Measurements from ENCODE around the gene CMBL.
"Not testable (repeated sequence)": the region's sequence is repeated elsewhere in the genome, so short reads cannot be mapped to it uniquely, and the experiment has no call there.

Gene CMBL

DNA sequence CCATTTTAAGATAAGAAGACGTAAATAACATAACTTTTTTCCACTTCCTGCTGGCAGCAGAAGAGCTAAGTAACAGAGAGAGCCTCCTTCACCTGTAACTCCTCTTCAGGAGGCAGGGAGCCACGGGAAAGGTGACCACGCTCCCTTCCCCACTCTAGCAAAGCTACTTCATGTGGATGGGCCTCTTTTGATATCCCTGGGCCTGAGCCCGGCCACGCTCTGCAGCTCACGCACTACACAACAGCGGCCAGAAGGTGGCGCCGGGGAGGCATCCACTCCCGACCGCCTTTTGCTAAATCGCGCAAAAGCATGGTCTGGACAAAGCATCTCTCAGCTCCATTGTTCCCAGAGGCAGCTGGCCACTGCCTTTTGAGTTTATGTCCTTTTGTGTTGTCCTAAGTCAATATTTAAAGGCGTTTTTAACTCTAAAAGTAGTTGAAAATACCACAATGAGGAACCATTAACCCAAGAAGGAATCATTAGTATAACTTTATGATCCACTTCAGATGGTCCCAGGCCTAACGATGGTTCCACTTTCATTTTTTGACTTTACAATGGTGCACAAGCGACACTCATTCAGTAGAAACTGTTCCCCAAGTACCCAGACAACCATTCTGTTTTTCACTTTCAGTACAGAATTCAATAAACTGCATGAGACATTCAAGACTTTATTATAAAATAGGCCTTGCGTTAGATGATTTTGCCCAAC lies 23.6 kb downstream of the CMBL start:
- DNase-seq = peak; percentile 64

DNA sequence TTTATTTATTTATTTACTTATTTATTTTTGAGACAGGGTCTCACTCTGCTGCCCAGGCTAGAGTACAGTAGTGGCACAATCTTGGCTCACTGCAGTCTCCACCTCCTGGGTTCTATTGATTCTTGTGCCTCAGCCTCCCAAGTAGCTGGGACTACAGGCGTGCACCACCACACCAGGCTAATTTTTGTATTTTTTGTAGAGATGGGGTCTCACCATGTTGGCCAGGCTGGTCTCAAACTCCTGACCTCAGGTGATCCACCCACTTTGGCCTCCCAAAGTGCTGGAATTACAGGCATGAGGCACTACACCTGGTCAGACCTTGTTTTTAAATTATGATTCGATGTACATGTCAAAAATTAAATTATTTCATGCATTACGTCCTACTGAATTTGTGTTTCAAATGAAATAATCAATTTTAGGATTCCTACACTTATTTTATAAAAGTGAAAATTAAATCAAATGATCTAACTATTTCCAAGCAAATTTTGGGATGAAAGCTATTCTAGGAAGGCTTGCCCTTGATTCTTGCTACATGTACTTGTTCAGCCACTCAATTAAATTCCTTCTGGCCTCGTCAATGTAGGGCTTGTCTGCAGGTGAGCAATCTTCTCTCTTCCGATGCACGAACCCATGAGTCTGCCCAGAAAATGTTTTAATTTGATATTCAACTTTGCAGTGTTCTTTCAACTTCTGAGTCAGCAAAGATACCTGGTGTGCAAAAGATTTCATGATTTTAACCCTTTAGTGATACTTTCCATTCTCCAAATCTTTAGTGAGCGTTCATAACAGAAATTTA lies 27.6 kb downstream of the CMBL start:
- no peak for DNase-seq

DNA sequence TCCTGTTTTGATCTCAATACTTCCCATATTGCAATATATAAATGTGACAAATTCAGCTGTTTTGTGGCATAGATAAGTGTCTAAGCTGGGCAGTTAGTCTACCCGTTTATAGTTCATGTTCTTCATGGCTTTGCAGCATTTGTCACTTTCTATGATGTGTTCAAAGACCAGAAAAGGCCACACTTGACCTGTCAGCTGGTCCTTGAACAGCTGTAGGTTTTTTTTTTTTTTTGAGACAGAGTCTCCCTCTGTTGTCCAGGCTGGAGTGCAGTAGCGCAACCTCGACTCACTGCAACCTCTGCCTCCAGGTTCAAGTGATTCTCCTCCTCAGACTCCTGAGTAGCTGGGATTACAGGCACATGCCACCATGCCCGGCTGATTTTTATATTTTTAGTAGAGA lies 28.4 kb downstream of the CMBL start:
- DNase-seq = no peak

DNA sequence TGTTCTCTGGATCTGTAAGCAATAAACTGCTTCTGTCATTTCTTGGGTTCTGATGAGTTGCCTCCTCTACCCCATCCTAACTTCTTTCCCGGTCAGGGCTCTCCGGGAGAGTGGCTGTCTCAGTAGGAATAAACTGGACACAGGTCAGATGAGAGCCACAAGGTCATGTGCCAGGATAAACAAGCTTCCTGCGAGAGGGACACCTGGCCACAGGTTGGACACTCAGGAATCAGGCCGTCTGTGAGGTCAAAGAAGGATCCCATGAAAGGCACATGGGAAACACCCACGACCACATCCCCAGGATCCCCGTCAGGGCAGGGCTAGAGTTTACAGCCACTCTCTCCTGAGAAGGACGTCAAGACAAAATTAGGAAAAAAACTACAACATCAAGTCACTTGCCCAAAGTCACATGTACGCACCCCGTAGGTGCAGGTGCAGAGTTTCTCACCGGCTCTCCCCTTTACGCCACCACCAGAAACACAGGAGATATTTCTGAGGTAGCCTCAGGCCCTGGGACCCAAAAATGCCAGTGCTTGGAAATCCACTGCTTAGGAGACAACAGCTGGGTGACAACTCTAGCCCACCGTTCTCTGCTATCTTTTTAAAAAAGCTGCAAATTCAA lies 28.9 kb downstream of the CMBL start:
- no peak for DNase-seq

DNA sequence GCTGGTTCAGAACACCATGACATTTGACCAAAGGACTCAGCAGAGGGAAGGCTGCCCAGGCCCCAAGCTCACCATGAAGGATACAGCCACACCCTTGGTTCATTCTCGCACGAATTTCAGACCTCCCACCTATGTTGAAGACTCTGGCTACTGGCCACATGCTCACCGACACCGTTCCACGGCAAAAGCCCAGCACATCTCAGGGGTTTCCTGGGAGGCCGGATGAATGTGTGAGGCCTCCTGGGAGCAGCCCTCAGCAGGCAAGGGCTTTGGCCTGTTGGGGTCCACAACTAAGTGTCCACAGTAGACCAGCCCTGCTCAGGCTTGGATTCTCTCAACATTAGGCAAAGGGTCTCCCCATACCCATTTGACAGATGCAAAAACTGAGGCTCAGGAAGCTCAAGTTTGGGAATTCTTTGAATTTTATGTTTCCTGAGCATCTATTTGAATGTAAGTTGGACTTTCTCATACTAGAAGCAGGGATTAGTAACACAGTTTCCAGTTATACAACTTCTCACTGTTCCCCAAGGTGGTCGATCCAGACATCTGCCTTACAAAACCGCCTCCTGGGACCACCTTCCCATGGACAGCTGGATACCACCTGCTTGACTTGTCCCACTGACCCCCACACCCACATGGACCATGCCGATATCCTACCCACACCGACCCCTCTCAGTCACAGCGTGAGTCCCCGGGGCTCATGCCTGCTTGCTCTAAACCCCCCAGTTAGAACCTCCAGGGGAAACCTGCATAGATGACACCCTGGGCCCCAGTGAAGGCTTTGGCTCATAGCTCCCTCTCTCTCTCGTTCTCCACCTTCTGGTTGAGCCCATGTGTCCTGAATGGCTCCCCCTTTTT lies 29.7 kb downstream of the CMBL start:
- no peak for DNase-seq

DNA sequence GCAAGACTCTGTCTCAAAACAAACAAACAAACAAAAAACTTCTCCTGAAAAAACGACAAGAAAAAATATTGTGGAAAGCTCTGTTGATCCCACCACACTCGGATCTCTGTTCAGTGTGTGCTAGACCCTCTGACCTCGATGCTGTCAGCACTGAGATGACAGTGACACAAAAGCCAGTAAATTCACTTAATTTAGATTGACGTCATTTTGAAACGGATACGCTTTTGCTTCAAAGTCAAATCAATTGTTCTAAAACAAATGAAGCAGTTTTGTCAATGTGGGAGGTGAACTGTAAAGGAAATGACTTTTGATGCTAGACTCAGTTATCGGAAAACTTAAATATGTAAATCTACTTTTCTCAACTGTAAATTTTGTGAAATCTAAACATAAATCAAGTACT lies 31.0 kb downstream of the CMBL start:
- DNase-seq = no peak

DNA sequence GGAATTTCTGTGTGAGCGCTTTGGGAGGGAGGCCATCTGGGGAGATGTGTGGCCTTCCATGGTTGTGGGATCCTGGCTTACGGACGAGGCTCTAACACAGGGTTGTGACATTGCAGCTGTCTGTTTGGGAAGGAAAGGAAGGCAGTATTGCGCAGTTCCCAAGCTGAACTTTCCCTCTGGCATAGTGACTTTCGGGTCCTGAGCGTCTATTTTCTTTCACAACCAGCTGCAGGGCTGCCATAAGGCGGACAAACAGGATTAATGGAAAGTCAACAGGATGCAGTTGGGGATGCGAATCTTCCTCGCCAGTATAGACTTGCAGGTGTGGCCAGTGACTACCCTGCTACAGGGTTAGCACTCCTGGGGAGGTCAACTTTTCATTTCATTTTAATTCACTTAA lies 31.7 kb downstream of the CMBL start:
- DNase-seq = no peak

DNA sequence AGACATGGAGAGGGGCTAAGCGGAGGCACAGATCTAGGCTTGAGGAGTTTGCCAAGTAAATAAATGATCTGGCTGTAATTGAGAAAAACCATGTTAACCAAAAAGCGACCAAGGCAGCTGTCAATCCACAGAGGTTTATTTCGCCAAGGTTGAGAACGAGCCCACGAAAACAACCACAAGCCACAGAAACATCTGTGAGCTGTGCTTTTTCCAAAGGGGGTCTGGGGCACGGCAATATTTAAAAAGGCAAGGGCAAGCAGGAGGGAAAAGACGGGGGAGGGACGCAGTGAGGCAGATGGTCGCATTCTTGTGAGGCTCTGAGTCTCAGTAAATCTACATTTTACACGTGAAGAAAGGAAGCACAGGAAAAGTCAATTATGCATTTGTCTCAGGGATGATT lies 32.2 kb downstream of the CMBL start:
- no peak for DNase-seq

DNA sequence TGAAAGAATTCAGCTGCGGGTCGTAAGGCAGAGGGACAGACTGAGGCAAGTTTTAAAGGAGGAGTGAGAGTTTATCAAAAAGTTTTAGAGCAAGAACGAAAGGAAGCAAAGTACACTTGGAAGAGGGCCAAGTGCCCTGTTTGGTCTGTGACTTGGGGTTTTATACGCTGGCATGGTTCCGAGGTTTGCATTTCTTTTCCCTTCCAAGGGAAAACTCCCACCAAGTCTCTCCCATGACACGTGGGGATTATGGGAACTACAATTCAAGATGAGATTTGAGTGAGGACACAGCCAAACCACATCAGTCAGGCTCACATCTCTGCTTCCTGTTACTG lies 34.9 kb downstream of the CMBL start:
- not testable (repeated sequence) for DNase-seq

DNA sequence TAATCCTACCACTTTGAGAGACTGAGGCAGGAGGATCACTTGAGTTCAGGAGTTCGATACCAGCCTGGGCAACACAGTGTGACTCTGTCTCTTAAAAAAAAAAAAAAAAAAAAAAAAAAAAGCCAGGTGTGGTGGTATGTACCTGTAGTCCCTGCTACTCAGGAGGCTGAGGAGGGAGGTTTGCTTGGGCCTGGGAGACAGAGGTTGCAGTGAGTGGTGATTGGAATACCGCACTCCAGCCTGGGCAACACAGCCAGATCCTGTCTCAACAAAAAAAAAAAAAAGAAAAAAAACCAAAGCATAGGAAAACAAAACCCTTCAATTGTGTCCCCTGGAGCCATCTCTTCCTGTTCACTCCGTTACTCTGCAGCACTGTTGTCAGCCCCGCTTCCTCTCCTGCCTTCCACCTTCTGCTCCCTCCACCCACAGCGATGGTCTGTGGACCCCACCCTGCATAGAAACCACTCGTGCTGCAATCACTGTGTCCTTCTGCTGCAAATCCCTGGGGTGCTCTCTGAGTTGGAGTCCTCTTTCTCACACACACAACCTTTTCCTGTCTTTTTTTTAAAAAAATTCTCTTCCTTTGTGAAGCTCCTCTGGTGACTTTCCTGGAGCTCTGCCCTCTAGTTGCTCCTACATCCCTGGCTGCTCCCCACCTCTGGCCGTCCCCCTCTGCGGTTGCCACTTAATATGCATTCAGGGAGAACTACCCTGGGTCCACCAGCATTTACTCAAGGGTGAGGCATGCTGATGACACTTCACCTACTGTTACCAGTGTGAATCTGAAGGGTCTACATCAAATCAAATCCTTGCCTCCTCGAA lies 35.4 kb downstream of the CMBL start:
- DNase-seq = no peak

DNA sequence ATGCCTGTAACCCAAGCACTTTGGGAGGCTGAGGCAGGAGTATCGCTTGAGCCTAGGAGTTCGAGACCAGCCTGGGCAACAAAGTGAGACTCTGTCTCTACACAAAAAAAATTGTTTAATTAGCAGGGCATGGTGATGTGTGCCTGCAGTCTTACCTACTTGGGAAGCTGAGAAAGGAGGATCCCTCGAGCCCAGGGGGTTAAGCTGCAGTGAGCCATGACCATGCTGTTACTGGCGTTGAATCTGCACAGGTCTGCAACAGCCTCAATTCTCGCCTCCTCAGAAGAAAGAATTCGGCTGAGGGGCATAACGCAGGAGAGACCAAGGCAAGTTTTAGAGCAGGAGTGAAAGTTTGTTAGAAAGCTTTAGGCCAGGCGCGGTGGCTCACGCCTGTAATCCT lies 39.6 kb downstream of the CMBL start:
- no peak for DNase-seq

DNA sequence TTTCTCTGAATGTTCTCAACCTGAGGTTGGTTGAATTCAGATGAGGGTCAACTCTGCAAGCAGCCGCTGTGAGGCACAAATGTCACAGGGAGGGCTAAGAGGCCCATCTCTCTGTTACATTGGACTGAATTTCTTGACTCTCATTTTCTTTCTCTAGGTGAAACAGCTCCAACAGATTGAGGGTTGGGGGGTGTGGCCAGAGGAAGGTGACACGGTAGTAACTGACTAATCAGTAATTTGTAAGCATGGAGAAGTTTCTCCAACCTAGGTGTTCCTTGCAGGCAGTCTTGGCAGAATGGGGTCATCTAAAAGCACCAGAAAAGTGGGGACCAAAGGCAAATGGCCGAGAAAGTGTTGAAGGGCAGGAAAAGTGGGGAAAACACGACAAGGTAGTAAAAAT lies 40.9 kb downstream of the CMBL start:
- no peak for DNase-seq

DNA sequence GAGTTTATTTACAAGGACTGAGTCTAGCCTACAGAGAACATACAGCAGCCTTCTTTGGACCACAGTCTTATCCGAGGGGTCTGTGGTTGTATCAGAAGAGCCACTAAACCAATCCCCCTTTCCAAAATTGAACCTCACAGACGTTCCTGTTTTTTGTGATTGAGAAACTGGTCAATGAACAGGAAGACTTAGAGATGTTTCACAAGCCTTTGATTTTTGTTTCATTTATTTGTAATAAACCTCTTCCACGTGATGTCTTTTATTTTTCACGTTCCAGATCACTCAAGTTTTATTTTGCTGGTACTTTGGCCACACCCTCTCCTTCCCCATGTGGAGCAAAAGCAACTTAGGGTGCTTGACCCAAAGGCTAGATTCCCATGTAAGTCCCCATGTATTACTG lies 41.6 kb downstream of the CMBL start:
- no peak for DNase-seq

DNA sequence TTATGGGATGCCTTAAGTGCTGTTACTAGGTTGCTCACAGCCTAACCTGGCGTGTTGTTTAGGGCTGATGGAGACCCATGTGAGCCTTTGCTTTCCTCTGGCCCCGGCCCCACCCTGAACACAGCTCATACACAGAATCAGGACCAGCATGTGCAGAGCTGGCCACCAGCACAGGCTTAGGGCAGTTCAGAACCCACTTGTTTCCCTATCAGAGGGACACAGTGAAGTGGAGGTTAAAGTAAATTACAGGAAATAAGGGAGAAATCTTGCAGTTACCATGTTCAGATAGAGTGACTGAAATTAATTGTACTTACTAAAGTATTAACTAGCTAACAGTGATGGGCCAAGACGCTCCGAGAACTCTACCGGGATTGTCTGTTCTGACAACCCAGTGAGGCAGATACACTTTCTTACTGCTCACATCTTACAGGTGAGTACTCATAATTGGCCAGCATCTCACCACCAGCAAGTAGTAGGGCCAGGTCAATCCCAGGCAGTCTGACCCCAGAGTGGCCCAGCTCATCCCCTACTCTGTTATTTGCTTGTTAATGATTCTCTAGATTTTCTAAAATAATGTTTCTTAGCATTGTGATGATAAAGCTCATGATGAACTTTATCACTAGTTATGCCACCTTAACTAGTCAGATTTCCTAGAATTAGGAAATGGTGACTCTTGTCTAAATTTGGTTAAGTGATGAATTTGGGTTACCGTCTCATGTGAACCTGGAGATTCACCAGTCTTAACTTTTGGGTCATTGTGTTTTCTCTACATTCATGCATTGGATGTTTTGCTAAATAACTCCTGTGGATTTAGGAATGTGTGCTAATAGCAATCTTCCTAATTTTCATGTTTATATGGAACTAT lies 42.2 kb downstream of the CMBL start:
- no peak for DNase-seq

DNA sequence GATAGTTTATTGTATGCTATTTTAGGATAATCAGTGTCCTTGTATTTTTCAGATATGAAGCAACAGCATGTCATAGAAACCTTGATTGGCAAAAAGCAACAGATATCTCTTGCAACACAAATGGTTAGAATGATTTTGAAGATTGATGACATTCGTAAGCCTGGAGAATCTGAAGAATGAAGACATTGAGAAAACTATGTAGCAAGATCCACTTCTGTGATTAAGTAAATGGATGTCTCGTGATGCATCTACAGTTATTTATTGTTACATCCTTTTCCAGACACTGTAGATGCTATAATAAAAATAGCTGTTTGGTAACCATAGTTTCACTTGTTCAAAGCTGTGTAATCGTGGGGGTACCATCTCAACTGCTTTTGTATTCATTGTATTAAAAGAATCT lies 43.1 kb downstream of the CMBL start:
- DNase-seq = no peak

DNA sequence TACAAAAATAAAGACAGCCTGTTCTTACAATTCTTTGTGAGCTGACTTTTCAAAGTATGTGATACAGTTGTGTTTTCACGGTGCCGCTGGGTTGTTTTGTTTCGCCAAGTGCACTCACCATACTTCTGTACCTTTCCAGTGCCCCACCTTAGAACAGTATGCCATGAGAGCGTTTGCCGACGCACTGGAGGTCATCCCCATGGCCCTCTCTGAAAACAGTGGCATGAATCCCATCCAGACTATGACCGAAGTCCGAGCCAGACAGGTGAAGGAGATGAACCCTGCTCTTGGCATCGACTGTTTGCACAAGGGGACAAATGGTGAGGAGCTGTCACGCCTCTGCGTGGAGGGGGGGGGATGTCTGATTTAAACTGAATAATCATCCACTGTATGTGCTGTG lies 44.7 kb downstream of the CMBL start:
- DNase-seq = no peak

DNA sequence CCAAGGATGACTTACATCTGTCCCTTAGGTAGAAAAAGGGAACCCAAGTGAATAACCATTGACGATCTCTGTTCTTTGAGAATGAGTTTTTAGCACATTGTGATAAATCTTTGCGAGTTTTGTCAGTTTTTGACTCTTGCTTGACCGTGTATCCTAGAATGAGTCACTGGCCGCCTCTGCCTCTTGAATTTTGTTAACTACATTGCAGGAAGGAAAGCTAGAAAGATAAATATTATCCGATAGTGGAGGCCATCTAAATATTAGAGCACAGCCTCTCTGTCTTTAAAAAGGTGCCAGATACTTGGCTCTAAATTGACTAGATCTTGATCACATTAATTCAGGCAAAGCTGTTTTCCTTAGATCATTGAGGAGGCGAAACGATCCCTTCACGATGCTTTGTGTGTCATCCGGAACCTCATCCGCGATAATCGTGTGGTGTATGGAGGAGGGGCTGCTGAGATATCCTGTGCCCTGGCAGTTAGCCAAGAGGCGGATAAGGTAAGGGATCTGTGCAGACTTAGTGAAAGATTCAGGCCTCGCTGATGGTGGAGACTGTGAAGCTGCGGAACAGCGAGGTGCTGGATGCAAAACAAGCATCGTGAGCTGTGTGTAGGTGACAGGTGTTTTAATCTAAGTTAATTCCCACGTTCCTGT lies 45.5 kb downstream of the CMBL start:
- DNase-seq = no peak

DNA sequence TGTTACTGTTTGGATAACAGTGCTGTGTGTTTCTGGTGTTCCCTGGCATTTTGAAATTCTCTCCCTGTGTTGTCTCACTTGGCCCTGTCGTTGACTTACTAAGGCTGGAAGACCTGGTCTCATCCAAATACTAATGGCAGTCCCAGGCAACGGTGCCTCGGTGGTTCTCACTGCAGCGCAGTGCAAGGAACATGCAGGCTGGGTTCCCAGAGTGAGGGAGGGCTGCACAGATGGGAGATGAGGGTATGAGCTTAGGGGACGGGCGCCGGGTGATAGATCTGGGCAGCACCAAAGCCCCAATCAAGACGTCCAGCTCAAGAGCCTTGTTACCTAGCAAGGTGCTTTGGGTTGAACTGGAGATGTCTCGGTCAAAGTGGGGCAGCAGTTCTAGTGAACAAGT lies 46.6 kb downstream of the CMBL start:
- DNase-seq = no peak

DNA sequence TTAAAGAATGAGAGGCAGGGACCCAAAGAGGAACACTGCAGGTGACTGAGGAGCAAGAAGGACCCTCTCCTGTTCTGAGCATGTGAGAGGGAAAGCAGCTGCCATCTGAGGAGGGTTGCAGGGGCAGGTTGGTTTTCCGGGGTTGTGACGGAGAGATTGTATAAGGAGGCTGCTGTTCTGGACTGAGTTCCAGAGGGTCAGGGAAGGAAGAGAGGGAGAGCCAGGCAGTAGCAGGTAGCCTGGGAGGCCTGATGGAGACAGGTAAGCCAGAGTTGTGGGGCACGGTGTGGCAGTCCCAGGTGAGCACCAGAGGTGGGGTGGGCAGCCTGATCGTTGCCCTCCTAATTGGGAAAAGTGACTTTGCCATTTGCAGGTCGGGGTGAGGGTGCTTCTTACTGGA lies 47.8 kb downstream of the CMBL start:
- no peak for DNase-seq

DNA sequence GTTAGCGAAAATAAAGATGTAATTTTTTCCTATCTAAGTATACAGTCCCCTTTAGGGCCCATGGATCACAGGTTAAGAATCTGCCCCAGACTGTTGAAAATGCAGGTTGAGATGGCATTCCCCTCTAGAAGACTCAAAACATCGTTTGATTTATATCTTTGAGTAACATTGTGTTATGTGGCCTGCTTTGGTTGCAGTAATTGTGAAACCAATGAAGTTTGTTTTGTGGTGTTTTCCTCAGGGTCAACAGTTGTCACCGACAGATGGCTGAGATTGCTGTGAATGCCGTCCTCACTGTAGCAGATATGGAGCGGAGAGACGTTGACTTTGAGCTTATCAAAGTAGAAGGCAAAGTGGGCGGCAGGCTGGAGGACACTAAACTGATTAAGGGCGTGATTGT lies 49.8 kb downstream of the CMBL start:
- DNase-seq = no peak

DNA sequence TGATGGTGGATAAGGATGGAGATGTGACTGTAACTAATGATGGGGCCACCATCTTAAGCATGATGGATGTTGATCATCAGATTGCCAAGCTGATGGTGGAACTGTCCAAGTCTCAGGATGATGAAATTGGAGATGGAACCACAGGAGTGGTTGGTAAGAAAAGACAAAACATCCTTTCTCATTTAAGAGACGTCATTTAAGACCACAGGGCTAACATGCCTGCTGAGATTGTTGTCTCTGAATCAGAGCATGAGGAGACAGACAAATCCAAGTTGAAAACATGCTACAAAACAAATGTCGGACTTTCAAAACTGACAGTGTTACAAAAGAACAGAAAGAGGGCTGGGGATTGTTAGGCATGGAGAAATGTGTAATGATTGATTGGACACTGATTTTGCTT lies 53.0 kb downstream of the CMBL start:
- no peak for DNase-seq

Measured in CD4-positive, alpha-beta T cell treated with Interferon gamma for 1 hour (primary cell).